Measurements from ENCODE around the gene MGMT. TPM values are rescaled to one million over a fixed set of nuclear protein-coding genes. Genes with fewer than 3 reads are reported as not detected.

Gene MGMT
- total and polyA plus RNA-seq, 2 donors (not counting 1 experiment from before 2014, with no cell fraction given) = 1.9 to 29.1 TPM

- no peak for TF ChIP-seq EZH2 (IDR thresholded peaks at IDR 0.05; ENCODE audit: low read length, missing control alignments)
- H3K79me2 ChIP-seq (ENCODE audit: control insufficient read depth, insufficient read depth, low read length) = no peaks in the 10 kb centered on the region
- no peak overlapping the region for H3K4me2 ChIP-seq (ENCODE audit: extremely low read depth, insufficient read depth, low read length)
- no peak overlapping the region for H3K9ac ChIP-seq (ENCODE audit: insufficient read depth, low read length)
- H3K27me3 ChIP-seq (ENCODE audit: control insufficient read depth, insufficient read depth, low read length) = no peaks in the 10 kb centered on the region
- no peaks in the 10 kb centered on the region for H3K4me1 ChIP-seq (ENCODE audit: control insufficient read depth, extremely low read depth, insufficient read depth, low read length)
- no peaks in the 10 kb centered on the region for H3K9me3 ChIP-seq (ENCODE audit: control insufficient read depth, insufficient read depth, low read depth, low read length)
- no peaks in the 10 kb centered on the region for H3K36me3 ChIP-seq (ENCODE audit: control insufficient read depth, insufficient read depth, low read length)
- no peak overlapping the region for H2AFZ ChIP-seq (ENCODE audit: low read length)
- no peak for DNase-seq (ENCODE audit: low read depth in 2 of 2)
- no peak overlapping the region for H3K4me3 ChIP-seq (replicated peaks in 1 of 4; ENCODE audit: control extremely low read depth in 1 of 4, insufficient read depth in 1 of 4, low read depth in 3 of 4, low read length in 4 of 4)
- H3K27ac ChIP-seq (ENCODE audit: insufficient read depth, low read length) = no peak overlapping the region
- H4K20me1 ChIP-seq (ENCODE audit: control insufficient read depth, extremely low read depth, insufficient read depth, low read length) = no peaks in the 10 kb centered on the region
These were observed 293.4 kb downstream of the MGMT start for GRCh38 chr10:129760416-129760815.

GRCh38 chr10:129761197-129761972 lies 294.3 kb downstream of the MGMT start:
- Histone ChIP-seq H3K79me2 (ENCODE audit: control insufficient read depth, insufficient read depth, low read length) (no peaks in the 10 kb centered on the region), H3K27me3 (ENCODE audit: control insufficient read depth, insufficient read depth, low read length) (no peaks in the 10 kb centered on the region), H3K36me3 (ENCODE audit: control insufficient read depth, insufficient read depth, low read length) (no peaks in the 10 kb centered on the region), H2AFZ (ENCODE audit: low read length) (no peak overlapping the region), H3K9ac (ENCODE audit: insufficient read depth, low read length) (no peak overlapping the region), H3K27ac (ENCODE audit: insufficient read depth, low read length) (no peak overlapping the region), H3K9me3 (ENCODE audit: control insufficient read depth, insufficient read depth, low read depth, low read length) (no peaks in the 10 kb centered on the region), H3K4me1 (ENCODE audit: control insufficient read depth, extremely low read depth, insufficient read depth, low read length) (no peaks in the 10 kb centered on the region), H3K4me2 (ENCODE audit: extremely low read depth, insufficient read depth, low read length) (no peak overlapping the region), H3K4me3 (replicated peaks in 1 of 4; ENCODE audit: control extremely low read depth in 1 of 4, insufficient read depth in 1 of 4, low read depth in 3 of 4, low read length in 4 of 4) (no peak overlapping the region), H4K20me1 (ENCODE audit: control insufficient read depth, extremely low read depth, insufficient read depth, low read length) (no peaks in the 10 kb centered on the region)
- TF ChIP-seq CTCF (conservative IDR thresholded peaks at IDR 0.05 in 1 of 2, IDR thresholded peaks at IDR 0.05 in 1 of 2; ENCODE audit: low read depth in 1 of 2, low read length in 2 of 2) (no peak), EZH2 (IDR thresholded peaks at IDR 0.05; ENCODE audit: low read length, missing control alignments) (no peak)
- no peak for DNase-seq (ENCODE audit: low read depth in 2 of 2)

GRCh38 chr10:129761981-129762956 lies 295.2 kb downstream of the MGMT start:
- H2AFZ ChIP-seq (ENCODE audit: low read length) = no peak overlapping the region
- H4K20me1 ChIP-seq (ENCODE audit: control insufficient read depth, extremely low read depth, insufficient read depth, low read length) = no peaks in the 10 kb centered on the region
- TF ChIP-seq EZH2 (IDR thresholded peaks at IDR 0.05; ENCODE audit: low read length, missing control alignments) (no peak), CTCF (conservative IDR thresholded peaks at IDR 0.05 in 1 of 2, IDR thresholded peaks at IDR 0.05 in 1 of 2; ENCODE audit: low read depth in 1 of 2, low read length in 2 of 2) (no peak)
- no peak for DNase-seq (ENCODE audit: low read depth in 2 of 2)
- H3K4me1 ChIP-seq (ENCODE audit: control insufficient read depth, extremely low read depth, insufficient read depth, low read length) = no peaks in the 10 kb centered on the region
- no peaks in the 10 kb centered on the region for H3K27me3 ChIP-seq (ENCODE audit: control insufficient read depth, insufficient read depth, low read length)
- no peaks in the 10 kb centered on the region for H3K36me3 ChIP-seq (ENCODE audit: control insufficient read depth, insufficient read depth, low read length)
- no peaks in the 10 kb centered on the region for H3K79me2 ChIP-seq (ENCODE audit: control insufficient read depth, insufficient read depth, low read length)
- H3K27ac ChIP-seq (ENCODE audit: insufficient read depth, low read length) = no peak overlapping the region
- H3K4me3 ChIP-seq (replicated peaks in 1 of 4; ENCODE audit: control extremely low read depth in 1 of 4, insufficient read depth in 1 of 4, low read depth in 3 of 4, low read length in 4 of 4) = no peak overlapping the region
- H3K9me3 ChIP-seq (ENCODE audit: control insufficient read depth, insufficient read depth, low read depth, low read length) = no peaks in the 10 kb centered on the region
- no peak overlapping the region for H3K9ac ChIP-seq (ENCODE audit: insufficient read depth, low read length)
- H3K4me2 ChIP-seq (ENCODE audit: extremely low read depth, insufficient read depth, low read length) = no peak overlapping the region

Measured in fibroblast of lung (primary cell).